H1 (cell line): ENCODE results near the gene LDLRAD4.

Source experiments
- CHD2 ChIP-seq: IDR thresholded peaks from 2 replicates; pipeline ENCODE4 v1.6.1; 2012; ENCODE audit warnings: low read length, improper control_type of control experiment
- CTCF ChIP-seq, 3 experiments: IDR thresholded peaks; 1 replicate in 2 of 3; 2 replicates in 1 of 3; pipeline versions ENCODE4 v1.5.1 to v1.6.1; 2011; ENCODE audit warnings: low read length in 3 of 3, mild to moderate bottlenecking in 3 of 3, inconsistent platforms in 2 of 3, low read depth in 1 of 3, moderate library complexity in 1 of 3; ENCODE audit not compliant: insufficient read depth in 1 of 3; ENCODE audit errors: control extremely low read depth in 1 of 3
- EGR1 ChIP-seq: IDR thresholded peaks from 2 replicates; pipeline ENCODE4 v1.6.1; 2011; ENCODE audit warnings: low read depth, low read length, borderline replicate concordance
- EP300 ChIP-seq, 2 experiments: IDR thresholded peaks; 1 replicate in 1 of 2; 2 replicates in 1 of 2; pipeline ENCODE4 v1.6.1; 2011 to 2012; ENCODE audit warnings: low read depth in 2 of 2, low read length in 2 of 2, mild to moderate bottlenecking in 2 of 2, borderline replicate concordance in 1 of 2, inconsistent platforms in 1 of 2, moderate library complexity in 1 of 2
- EZH2 ChIP-seq: fragments of 200-600 bp; sonication (generic); IDR thresholded peaks from 2 replicates; pipeline ENCODE4 v1.7.1; 2012; ENCODE audit warnings: low read depth, mild to moderate bottlenecking, moderate library complexity, low read length, inconsistent platforms; ENCODE audit not compliant: severe bottlenecking
- NRF1 ChIP-seq: IDR thresholded peaks from 2 replicates; pipeline ENCODE4 v1.6.1; 2011; ENCODE audit warnings: mild to moderate bottlenecking, low read depth, low read length, improper control_type of control experiment
- POLR2AphosphoS5 ChIP-seq: IDR thresholded peaks from 2 replicates; pipeline ENCODE4 v1.6.1; 2011; ENCODE audit warnings: low read depth, low read length
- TBP ChIP-seq: IDR thresholded peaks from 2 replicates; pipeline ENCODE4 v1.6.1; 2011; ENCODE audit warnings: low read depth, low read length, improper control_type of control experiment

- TF ChIP-seq EGR1: no peak
- no peak for TF ChIP-seq EP300 (IDR thresholded peaks at IDR 0.05; ENCODE audit: borderline replicate concordance in 1 of 2, low read depth in 2 of 2, low read length in 2 of 2)
- no peak for TF ChIP-seq CHD2
- no peak for TF ChIP-seq EZH2
- TF ChIP-seq NRF1: no peak
- no peak for TF ChIP-seq CTCF (IDR thresholded peaks at IDR 0.05; ENCODE audit: control extremely low read depth in 1 of 3, insufficient read depth in 1 of 3, low read depth in 1 of 3, low read length in 3 of 3)
- no peak for TF ChIP-seq POLR2AphosphoS5
- TF ChIP-seq TBP: no peak
Observed at GRCh38 chr18:13581496-13582177, 363.1 kb downstream of the LDLRAD4 start.
